ENCODE results near the gene BTN2A1. TPM values are rescaled to one million over a fixed set of nuclear protein-coding genes. Genes with fewer than 3 reads are reported as not detected.

Gene BTN2A1
- total and polyA plus RNA-seq, 2 donors from 2014 or later = 15.6 to 19.1 TPM

- no peak overlapping the region for H3K4me3 ChIP-seq (ENCODE audit: low read length in 3 of 3)
- H3K4me1 ChIP-seq (ENCODE audit: control insufficient read depth in 2 of 3, insufficient read depth in 2 of 3, low read depth in 1 of 3, low read length in 3 of 3) = peaks cover 0 to 5% (median 4%) of the 10 kb centered on the region in 3 donors
- H3K27me3 ChIP-seq (ENCODE audit: control insufficient read depth, insufficient read depth, low read length) = no peaks in the 10 kb centered on the region
- no peaks in the 10 kb centered on the region for H3K9me3 ChIP-seq (ENCODE audit: control insufficient read depth in 2 of 3, insufficient read depth in 1 of 3, low read length in 3 of 3)
- no peak overlapping the region for H3K9ac ChIP-seq (ENCODE audit: low read length in 3 of 3)
- DNase-seq = no peak
- no peaks in the 10 kb centered on the region for H3K36me3 ChIP-seq (ENCODE audit: control insufficient read depth in 2 of 3, insufficient read depth in 3 of 3, low read length in 3 of 3)
- FAIRE-seq = no peak
- H3K27ac ChIP-seq (ENCODE audit: low read depth in 2 of 2, low read length in 2 of 2) = no peak overlapping the region
- intact Hi-C loops (cut with DNase I) = no loop called here
- TF ChIP-seq CTCF (IDR thresholded peaks at IDR 0.05; ENCODE audit: borderline replicate concordance, extremely low read depth, insufficient read depth) = no peak
These were observed 20.6 kb downstream of the BTN2A1 start for GRCh38 chr6:26478100-26478984.

GRCh38 chr6:26478985-26479278, 21.2 kb downstream of the BTN2A1 start:
- Histone ChIP-seq H3K36me3 (ENCODE audit: control insufficient read depth in 2 of 3, insufficient read depth in 3 of 3, low read length in 3 of 3) (no peaks in the 10 kb centered on the region), H3K4me1 (ENCODE audit: control insufficient read depth in 2 of 3, insufficient read depth in 2 of 3, low read depth in 1 of 3, low read length in 3 of 3) (peaks cover 0 to 5% (median 4%) of the 10 kb centered on the region in 3 donors), H3K9me3 (ENCODE audit: control insufficient read depth in 2 of 3, insufficient read depth in 1 of 3, low read length in 3 of 3) (no peaks in the 10 kb centered on the region), H3K27ac (ENCODE audit: low read depth in 2 of 2, low read length in 2 of 2) (no peak overlapping the region), H3K9ac (ENCODE audit: low read length in 3 of 3) (no peak overlapping the region), H3K27me3 (ENCODE audit: control insufficient read depth, insufficient read depth, low read length) (no peaks in the 10 kb centered on the region), H3K4me3 (ENCODE audit: low read length in 3 of 3) (no peak overlapping the region)
- TF ChIP-seq CTCF (IDR thresholded peaks at IDR 0.05; ENCODE audit: borderline replicate concordance, extremely low read depth, insufficient read depth) = no peak
- intact Hi-C loops (cut with DNase I) = no loop called here
- no peak for DNase-seq
- FAIRE-seq = no peak

GRCh38 chr6:26482338-26482737, 24.6 kb downstream of the BTN2A1 start:
- Histone ChIP-seq H3K9ac (ENCODE audit: low read length in 3 of 3) (no peak overlapping the region), H3K27ac (ENCODE audit: low read depth in 2 of 2, low read length in 2 of 2) (no peak overlapping the region), H3K9me3 (ENCODE audit: control insufficient read depth in 2 of 3, insufficient read depth in 1 of 3, low read length in 3 of 3) (peaks cover 0 to 3% (median 0%) of the 10 kb centered on the region in 3 donors), H3K4me3 (ENCODE audit: low read length in 3 of 3) (no peak overlapping the region), H3K4me1 (ENCODE audit: control insufficient read depth in 2 of 3, insufficient read depth in 2 of 3, low read depth in 1 of 3, low read length in 3 of 3) (no peaks in the 10 kb centered on the region), H3K36me3 (ENCODE audit: control insufficient read depth in 2 of 3, insufficient read depth in 3 of 3, low read length in 3 of 3) (no peaks in the 10 kb centered on the region), H3K27me3 (ENCODE audit: control insufficient read depth, insufficient read depth, low read length) (no peaks in the 10 kb centered on the region)
- no peak for TF ChIP-seq CTCF (IDR thresholded peaks at IDR 0.05; ENCODE audit: borderline replicate concordance, extremely low read depth, insufficient read depth)
- FAIRE-seq = no peak
- intact Hi-C loops (cut with DNase I) = no loop called here
- no peak for DNase-seq
